CD1c-positive myeloid dendritic cell (primary cell): ENCODE data around the gene MCOLN2.
"Not testable (repeated sequence)": the region's sequence is repeated elsewhere in the genome, so short reads cannot be mapped to it uniquely, and the experiment has no call there.

Experiments
- DNase-seq: peaks from one replicate; pipeline ENCODE4 v3.0.0-alpha.2; 2016; ENCODE audit errors: extremely low spot score

Gene MCOLN2

GRCh38 chr1:84996846-84997666 is at the start of gene MCOLN2:
Gene MCOLN2, minus strand, starts transcription at chr1:84997113. Its CDS starts 241 bp downstream, at chr1:84996872.
- peak; percentile 54 for DNase-seq

- DNase-seq, result no peak
Observed at GRCh38 chr1:85042413-85042812, 45.5 kb upstream of the MCOLN2 start.

- DNase-seq, result no peak
Observed at GRCh38 chr1:85041793-85042192, 44.9 kb upstream of the MCOLN2 start.

DNA sequence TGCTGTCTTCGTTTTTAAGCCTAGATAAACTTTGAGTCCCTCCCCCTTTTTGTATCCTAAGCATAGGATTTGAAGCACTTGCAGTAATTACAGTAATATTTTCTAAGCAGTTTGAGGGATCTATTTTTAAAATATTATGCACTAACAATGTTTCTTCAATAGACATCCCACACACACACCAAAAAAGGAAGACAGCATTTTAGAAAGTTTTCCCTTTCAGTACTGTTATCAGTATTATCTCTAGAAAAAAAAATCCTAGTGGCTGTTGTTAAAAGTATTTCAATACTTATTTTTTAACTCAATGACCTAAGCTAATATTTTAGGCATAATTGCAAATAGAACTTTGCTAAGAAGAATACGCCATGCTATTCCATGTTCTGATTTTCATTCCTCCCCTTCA is 36.3 kb upstream of the MCOLN2 start:
- no peak for DNase-seq

DNA sequence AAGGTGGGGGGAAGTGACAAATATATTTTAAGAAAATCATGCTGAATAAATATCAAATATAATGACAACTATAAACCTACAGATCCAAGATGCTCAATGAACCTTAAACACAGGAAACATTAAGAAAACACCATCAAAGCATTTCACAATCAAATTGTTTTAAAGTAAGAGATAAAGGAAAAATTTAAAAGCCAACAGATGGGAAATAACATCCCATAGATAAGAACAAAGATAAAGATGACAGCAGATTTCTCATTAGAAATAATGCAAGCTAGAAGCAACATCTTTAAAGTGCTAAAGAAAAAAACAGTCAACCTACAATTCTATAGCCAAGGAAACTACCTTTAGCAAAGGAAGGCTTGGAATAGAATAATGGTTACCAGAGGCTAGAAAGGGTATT is 33.6 kb upstream of the MCOLN2 start:
- no peak for DNase-seq

DNA sequence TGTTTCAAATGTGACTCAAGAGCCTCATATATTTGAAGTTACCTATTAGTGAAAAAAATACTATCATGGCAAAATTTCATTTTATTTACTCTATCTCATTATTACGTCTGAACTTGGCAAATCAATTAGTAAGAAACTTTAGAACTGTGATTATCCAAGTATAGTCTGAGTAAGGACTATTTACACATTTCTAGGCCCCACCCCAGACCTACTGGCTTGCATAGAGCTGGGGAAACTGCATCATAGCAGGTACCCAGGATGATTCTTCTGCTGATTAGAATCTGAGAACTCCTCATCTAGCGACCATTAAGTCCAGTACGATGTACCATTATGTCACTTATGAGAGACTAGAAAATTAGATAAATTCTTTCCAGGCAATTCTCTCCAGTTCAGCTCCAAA is 31.2 kb upstream of the MCOLN2 start:
- no peak for DNase-seq

DNA sequence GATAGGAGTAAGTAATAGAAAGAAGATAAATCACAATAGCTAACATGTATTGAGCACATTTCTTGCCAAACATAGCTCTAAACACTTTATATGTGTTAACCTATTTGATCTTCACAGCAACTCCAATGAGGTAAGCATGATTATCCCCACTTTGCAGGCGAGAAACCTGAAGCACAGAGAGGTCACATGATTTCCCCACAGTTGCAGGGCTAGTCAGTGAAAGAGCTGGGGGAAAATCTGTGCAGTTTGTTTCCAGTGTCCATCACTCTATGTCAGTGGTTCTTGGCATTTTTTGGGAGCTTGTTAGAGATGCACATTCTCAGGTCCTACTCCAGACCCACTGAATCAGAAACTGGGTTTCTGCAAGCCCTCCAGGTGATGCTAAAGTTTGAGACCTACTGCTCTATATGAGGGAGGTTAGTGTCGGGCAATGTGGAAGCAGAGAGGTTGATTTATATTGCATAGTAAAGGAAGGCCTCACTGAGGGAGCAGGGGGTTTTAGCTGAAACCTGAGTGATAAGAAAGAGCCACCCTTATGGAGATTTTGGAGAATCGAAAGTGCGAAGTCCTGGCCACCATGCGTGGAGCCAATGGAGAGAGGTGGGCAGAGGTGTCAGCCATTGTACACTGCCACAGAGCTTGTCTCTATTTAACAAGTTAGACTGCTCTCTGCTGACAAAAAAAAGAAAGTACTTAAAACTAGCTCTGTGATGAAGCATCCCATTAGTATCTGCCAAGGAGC is 30.5 kb upstream of the MCOLN2 start:
- peak; percentile 48 for DNase-seq

DNA sequence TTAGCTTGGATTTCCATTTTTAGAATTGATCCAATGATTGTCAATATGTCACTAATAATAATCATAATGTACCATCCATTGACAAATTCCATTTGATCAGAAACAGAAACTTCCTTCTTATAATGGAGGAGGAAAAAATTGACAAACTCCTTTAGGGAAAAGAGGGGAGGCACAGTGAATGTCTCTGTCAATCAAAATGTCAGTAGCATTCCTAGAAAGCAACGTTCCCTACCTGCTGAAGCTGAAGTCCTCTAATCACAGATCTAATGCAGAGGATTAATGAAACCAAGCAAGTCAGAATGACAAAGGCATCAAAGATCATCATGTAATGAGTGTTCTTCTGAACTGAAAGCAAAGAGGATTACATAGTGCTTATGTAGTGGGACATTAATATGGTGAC is 29.0 kb upstream of the MCOLN2 start:
- DNase-seq, result no peak

DNA sequence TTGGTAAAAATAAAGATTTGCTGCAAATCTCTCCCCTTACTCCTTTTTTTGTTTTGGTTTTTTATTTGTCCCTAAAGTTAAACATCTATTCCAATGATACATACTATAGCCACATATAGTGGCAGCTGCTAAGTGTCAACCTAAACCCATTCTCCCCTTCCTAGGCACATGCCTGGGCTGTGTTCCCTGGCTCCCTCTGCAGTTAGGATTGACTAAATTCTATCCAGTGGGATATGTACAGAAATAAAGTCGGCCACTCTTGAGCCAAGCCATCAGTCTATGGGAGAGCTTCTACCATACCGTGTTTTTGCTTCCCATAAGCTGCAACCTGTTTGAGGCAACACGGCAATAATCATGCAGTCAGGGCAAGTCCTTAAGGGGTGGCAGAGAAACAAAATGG is 27.8 kb upstream of the MCOLN2 start:
- no peak for DNase-seq

DNA sequence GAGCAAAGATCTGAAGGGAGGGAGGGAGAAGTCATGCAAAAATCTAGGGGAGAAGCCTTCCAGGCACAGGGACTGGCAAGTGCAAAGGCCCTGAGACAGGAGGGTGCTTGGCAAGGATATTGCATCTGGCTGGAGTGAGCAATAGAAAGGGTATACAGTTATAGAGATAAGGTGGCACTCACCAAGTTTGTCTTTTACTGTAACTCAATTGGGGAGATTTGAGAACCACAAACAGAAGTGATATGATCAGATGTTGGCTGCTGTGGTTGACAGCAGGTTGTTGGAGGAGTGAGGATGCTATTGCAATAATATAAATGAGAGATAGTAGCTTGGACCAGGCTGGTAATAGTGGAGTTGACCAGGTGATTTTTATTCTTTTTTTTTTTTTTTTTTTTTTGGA is 25.8 kb upstream of the MCOLN2 start:
- DNase-seq, result no peak

GRCh38 chr1:85019994-85020393 is 23.1 kb upstream of the MCOLN2 start:
- DNase-seq, result no peak

- DNase-seq, result no peak
Observed at GRCh38 chr1:85015826-85016225, 18.9 kb upstream of the MCOLN2 start.

- DNase-seq, result not testable (repeated sequence)
Observed at GRCh38 chr1:85005641-85006040, 8.7 kb upstream of the MCOLN2 start.

GRCh38 chr1:85001742-85002141 is 4.8 kb upstream of the MCOLN2 start:
- DNase-seq, result no peak

- peak; percentile 25 for DNase-seq
Observed at GRCh38 chr1:84998642-84999280, 1.8 kb upstream of the MCOLN2 start.

DNA sequence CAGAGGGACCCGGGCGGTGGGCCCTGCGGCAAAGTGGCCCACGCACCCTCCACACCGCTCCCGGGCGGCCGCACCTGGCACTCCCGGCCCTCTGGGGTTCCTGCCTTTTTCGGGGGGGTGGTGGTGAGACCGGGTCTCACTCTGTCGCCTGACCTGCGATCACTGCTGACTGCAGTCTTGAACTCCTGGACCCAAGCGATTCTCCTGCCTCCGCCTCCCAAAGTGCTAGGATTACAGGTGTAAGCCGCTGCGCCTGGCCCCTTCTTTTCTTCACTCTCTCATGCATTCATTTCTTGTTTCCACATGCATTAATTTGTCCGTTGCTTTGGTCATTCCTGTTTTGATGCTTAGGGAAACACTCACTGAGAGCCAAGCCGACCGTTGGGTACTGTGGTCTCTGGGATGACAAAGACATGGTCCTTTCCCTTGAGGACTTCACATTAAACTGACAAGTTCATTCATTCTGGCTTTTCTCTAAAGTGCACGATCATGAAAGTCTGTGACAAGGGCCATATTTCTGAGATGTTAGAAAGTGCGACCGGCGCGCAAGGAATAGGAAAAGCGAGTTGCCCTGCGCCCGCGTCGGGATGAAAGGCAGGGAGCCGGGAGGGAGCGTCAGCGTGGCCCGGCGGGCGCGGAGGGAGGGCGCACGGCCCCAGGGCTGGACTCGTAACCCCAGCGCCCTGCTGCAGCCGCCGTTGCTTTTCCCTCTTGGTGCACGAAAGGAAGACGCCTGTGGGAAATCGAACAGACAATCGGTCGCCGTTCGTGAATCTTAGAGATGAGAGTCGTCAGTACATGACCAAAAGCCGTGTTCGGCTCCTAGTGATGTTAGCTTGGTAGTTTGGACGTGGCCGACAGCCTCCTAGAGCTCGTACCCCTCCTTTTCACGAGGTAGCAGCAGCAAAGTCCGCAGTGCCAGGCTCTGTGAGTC is 1.0 kb upstream of the MCOLN2 start:
- no peak for DNase-seq

- peak; percentile 71 for DNase-seq
Observed at GRCh38 chr1:84995484-84996334, 1.2 kb downstream of the MCOLN2 start.

DNA sequence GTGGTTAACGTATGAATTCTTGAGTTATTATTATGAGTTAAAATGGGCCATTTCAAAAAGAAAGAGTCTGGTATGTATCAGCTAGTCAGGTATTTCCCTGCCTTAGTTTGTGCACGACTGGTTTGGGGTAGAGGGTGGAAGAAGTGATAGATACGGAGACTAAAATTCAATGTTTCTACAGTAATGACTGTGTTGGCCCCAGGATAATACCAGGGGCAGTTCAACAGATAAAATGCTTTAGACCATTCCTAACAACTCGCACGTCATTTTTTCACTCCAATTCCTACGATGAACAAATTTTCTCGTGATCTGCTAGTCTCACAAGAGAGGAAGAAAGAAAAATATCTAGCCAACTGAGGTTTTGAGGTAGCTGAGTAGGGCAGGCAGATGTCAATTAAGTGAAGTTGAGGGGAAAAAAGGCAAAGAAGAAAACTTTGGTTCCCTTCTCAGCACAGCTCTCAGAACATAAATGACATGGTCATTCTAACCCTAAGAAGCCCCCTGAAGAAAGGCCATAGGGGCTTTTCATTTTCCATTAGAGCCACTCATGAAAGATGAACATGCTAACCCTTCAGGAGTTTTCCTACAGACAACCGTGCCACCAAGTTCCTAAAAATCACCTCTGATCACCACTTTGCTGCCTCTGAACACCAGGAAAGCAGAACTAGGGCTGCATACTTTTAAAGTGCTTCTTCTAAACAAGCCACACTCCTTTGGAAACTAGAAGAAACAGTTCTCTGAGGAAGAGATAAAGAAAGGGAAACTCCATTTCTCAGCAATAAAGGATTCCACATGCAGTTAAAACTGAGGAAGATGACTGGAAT is 5.6 kb downstream of the MCOLN2 start:
- DNase-seq, result peak; percentile 73

- peak; percentile 45 for DNase-seq
Observed at GRCh38 chr1:84988588-84988987, 8.3 kb downstream of the MCOLN2 start.

DNA sequence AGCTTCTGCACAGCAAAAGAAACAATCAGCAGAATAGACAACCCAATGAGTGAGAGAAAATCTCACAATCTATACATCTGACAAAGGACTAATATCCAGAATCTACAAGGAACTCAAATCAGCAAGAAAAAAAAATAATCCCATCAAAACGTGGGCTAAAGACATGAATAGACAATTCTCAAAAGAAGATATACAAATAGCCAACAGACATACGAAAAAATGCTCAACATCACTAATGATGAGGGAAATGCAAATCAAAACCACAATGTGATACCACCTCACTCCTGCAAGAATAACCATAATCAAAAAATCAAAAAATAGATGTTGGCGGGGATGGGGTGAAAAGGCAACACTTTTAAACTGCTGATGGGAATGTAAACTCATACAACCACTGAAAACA is 10.4 kb downstream of the MCOLN2 start:
- DNase-seq, result not testable (repeated sequence)
